Neuronal stem cell (in vitro differentiated cells): ENCODE results near the gene KCNK5.

Experiments
- DNase-seq: peaks from one replicate; pipeline ENCODE4 v3.0.0-alpha.2; 2013; ENCODE audit warnings: low spot score
- H2AFZ ChIP-seq: one replicate; pipeline ENCODE4 v1.6.1; 2013; ENCODE audit warnings: mild to moderate bottlenecking, low read length, inconsistent platforms
- H2AK5ac ChIP-seq: 2 replicates; pipeline ENCODE4 v1.6.1; 2013; ENCODE audit warnings: low read depth, mild to moderate bottlenecking, inconsistent platforms, low read length, moderate library complexity, mixed read lengths
- H2BK120ac ChIP-seq: 2 replicates; pipeline ENCODE4 v1.6.1; 2013; ENCODE audit warnings: low read depth, mild to moderate bottlenecking, inconsistent platforms, low read length, moderate library complexity, mixed read lengths
- H2BK12ac ChIP-seq: one replicate; pipeline ENCODE4 v1.6.1; 2013; ENCODE audit warnings: low read length, inconsistent platforms
- H2BK15ac ChIP-seq: 2 replicates; pipeline ENCODE4 v1.6.1; 2013; ENCODE audit warnings: mild to moderate bottlenecking, low read length, inconsistent platforms, mixed read lengths
- H2BK5ac ChIP-seq: one replicate; pipeline ENCODE4 v1.6.1; 2013; ENCODE audit warnings: inconsistent platforms, mild to moderate bottlenecking, low read length, moderate library complexity
- H3K14ac ChIP-seq: one replicate; pipeline ENCODE4 v1.6.1; 2013; ENCODE audit warnings: low read length, inconsistent platforms
- H3K18ac ChIP-seq: 2 replicates; pipeline ENCODE4 v1.6.1; 2013; ENCODE audit warnings: low read length, inconsistent platforms
- H3K23ac ChIP-seq: 2 replicates; pipeline ENCODE4 v1.6.1; 2013; ENCODE audit warnings: low read depth, mild to moderate bottlenecking, mixed read lengths, low read length, inconsistent platforms; ENCODE audit not compliant: poor library complexity
- H3K27ac ChIP-seq: replicated peaks from 3 replicates; pipeline ENCODE4 v1.5.1; 2013; ENCODE audit warnings: low read length, inconsistent platforms
- H3K27me3 ChIP-seq, 3 experiments: 2 replicates each; pipeline ENCODE4 v1.6.1; 2013; ENCODE audit warnings: low read length in 3 of 3, mild to moderate bottlenecking in 2 of 3, inconsistent platforms in 1 of 3, low read depth in 1 of 3, mixed read lengths in 1 of 3, moderate library complexity in 1 of 3; ENCODE audit not compliant: control insufficient read depth in 3 of 3, insufficient read depth in 3 of 3
- H3K36me3 ChIP-seq, 2 donors: replicated peaks in 1 of 2; 2 replicates each; pipeline ENCODE4 v1.6.1; 2013; ENCODE audit warnings: low read length in 2 of 2; ENCODE audit not compliant: control insufficient read depth in 2 of 2, insufficient read depth in 2 of 2
- H3K4ac ChIP-seq: 2 replicates; pipeline ENCODE4 v1.6.1; 2013; ENCODE audit warnings: inconsistent platforms, mild to moderate bottlenecking, low read length, moderate library complexity
- H3K4me1 ChIP-seq, 2 donors: 1 replicate in 1 of 2; 2 replicates in 1 of 2; pipeline ENCODE4 v1.6.1; 2013; ENCODE audit warnings: low read length in 2 of 2, low read depth in 1 of 2; ENCODE audit not compliant: control insufficient read depth in 2 of 2, insufficient read depth in 1 of 2
- H3K4me2 ChIP-seq: one replicate; pipeline ENCODE4 v1.6.1; 2013; ENCODE audit warnings: mild to moderate bottlenecking, low read length, inconsistent platforms; ENCODE audit not compliant: insufficient read depth, poor library complexity, severe bottlenecking
- H3K4me3 ChIP-seq, 2 donors: 2 replicates each; pipeline ENCODE4 v1.5.1; 2013; ENCODE audit warnings: low read length in 2 of 2, mild to moderate bottlenecking in 2 of 2, inconsistent platforms in 1 of 2, moderate library complexity in 1 of 2
- H3K79me1 ChIP-seq: one replicate; pipeline ENCODE4 v1.6.1; 2013; ENCODE audit warnings: low read depth, mild to moderate bottlenecking, inconsistent platforms, low read length, moderate library complexity
- H3K9ac ChIP-seq: one replicate; pipeline ENCODE4 v1.6.1; 2013; ENCODE audit warnings: mild to moderate bottlenecking, low read depth, low read length, inconsistent platforms; ENCODE audit not compliant: poor library complexity
- H3K9me3 ChIP-seq, 2 donors: replicated peaks in 1 of 2; 2 replicates each; pipeline versions ENCODE3 to v1.6.1; 2013; ENCODE audit warnings: low read length in 2 of 2, mild to moderate bottlenecking in 2 of 2, inconsistent platforms in 1 of 2, low read depth in 1 of 2, mixed read lengths in 1 of 2, moderate library complexity in 1 of 2; ENCODE audit not compliant: control insufficient read depth in 2 of 2, insufficient read depth in 1 of 2
- H4K8ac ChIP-seq: one replicate; pipeline ENCODE4 v1.6.1; 2013; ENCODE audit warnings: low read depth, mild to moderate bottlenecking, inconsistent platforms, low read length, moderate library complexity
- H4K91ac ChIP-seq: one replicate; pipeline ENCODE4 v1.6.1; 2013; ENCODE audit warnings: low read length, low read depth, mild to moderate bottlenecking, inconsistent platforms; ENCODE audit not compliant: poor library complexity
- WGBS, 2 donors: extraction: QIAGEN DNeasy Blood & Tissue Kit; methylation state at CpG; one replicate each; pipeline ENCODE4 v1.1.7; 2013; ENCODE audit warnings: missing lambda C conversion rate in 2 of 2, mixed read lengths in 1 of 2; ENCODE audit not compliant: insufficient read length in 2 of 2, insufficient replicate concordance in 1 of 2; ENCODE audit errors: extremely low coverage in 2 of 2; 5-methylcytosine and 5-hydroxymethylcytosine counted together

The KCNK5 gene

GRCh38 chr6:39200498-39201020, 28.7 kb downstream of the KCNK5 start:
- Histone ChIP-seq H2AK5ac (peak overlapping the region; percentile 23), H4K8ac (no peak overlapping the region), H2BK120ac (no peak overlapping the region), H3K18ac (peak overlapping the region; percentile 15), H3K36me3 (no peaks in the 10 kb centered on the region), H3K4me3 (no peak overlapping the region), H3K27ac (no peak overlapping the region), H3K4ac (no peak overlapping the region), H2AFZ (no peak overlapping the region), H4K91ac (no peak overlapping the region), H3K9me3 (no peaks in the 10 kb centered on the region), H2BK5ac (no peak overlapping the region), H3K4me2 (no peak overlapping the region), H3K27me3 (peaks cover 0 to 15% (median 0%) of the 10 kb centered on the region in 3 experiments), H3K23ac (no peak overlapping the region), H2BK15ac (no peak overlapping the region), H3K9ac (no peak overlapping the region), H3K79me1 (peaks cover 4% of the 10 kb centered on the region), H3K4me1 (peaks cover 0 to 24% of the 10 kb centered on the region in 2 donors), H2BK12ac (no peak overlapping the region), H3K14ac (no peak overlapping the region)
- WGBS, 2 donors, result no CpG with 5 or more reads among the region's 1 CpG
- no peak for DNase-seq

- no peak overlapping the region for H2AFZ ChIP-seq
- H3K27me3 ChIP-seq, result peaks cover 0 to 15% (median 0%) of the 10 kb centered on the region in 3 experiments
- peak overlapping the region; percentile 41 for H3K18ac ChIP-seq
- no peak overlapping the region for H2BK12ac ChIP-seq
- H3K36me3 ChIP-seq, result peaks cover 0 to 4% of the 10 kb centered on the region in 2 donors
- no peak overlapping the region for H2BK5ac ChIP-seq
- peaks cover 0 to 19% of the 10 kb centered on the region in 2 donors for H3K4me1 ChIP-seq
- peak overlapping the region; percentile 6 for H3K14ac ChIP-seq
- no peak overlapping the region for H2AK5ac ChIP-seq
- no peak overlapping the region for H3K9ac ChIP-seq
- H3K4me2 ChIP-seq, result no peak overlapping the region
- H2BK120ac ChIP-seq, result no peak overlapping the region
- peaks cover 2% of the 10 kb centered on the region for H3K79me1 ChIP-seq
- WGBS, 2 donors, result no CpG with 5 or more reads among the region's 10 CpGs
- H4K8ac ChIP-seq, result no peak overlapping the region
- no peak overlapping the region for H4K91ac ChIP-seq
- no peak overlapping the region for H3K27ac ChIP-seq
- no peak overlapping the region for H2BK15ac ChIP-seq
- no peak overlapping the region for H3K23ac ChIP-seq
- H3K4ac ChIP-seq, result no peak overlapping the region
- no peak overlapping the region for H3K4me3 ChIP-seq
- DNase-seq, result no peak
- peaks cover 0 to under 1% of the 10 kb centered on the region in 2 donors for H3K9me3 ChIP-seq
Measured at GRCh38 chr6:39199976-39200375, 29.3 kb downstream of the KCNK5 start.

GRCh38 chr6:39199231-39199940, 29.9 kb downstream of the KCNK5 start:
- Histone ChIP-seq H3K4me3 (no peak overlapping the region), H2BK12ac (no peak overlapping the region), H2BK120ac (no peak overlapping the region), H3K27me3 (peaks cover 0 to 15% (median 0%) of the 10 kb centered on the region in 3 experiments), H2AK5ac (no peak overlapping the region), H3K4me2 (no peak overlapping the region), H3K27ac (no peak overlapping the region), H3K23ac (no peak overlapping the region), H2AFZ (no peak overlapping the region), H3K18ac (peak overlapping the region; percentile 73), H4K8ac (no peak overlapping the region), H2BK5ac (no peak overlapping the region), H3K9me3 (peaks cover 0 to 2% of the 10 kb centered on the region in 2 donors), H3K9ac (no peak overlapping the region), H3K36me3 (peaks cover 0 to 7% of the 10 kb centered on the region in 2 donors), H3K4me1 (peaks cover 0 to 14% of the 10 kb centered on the region in 2 donors), H3K79me1 (peaks cover 2% of the 10 kb centered on the region), H3K14ac (peak overlapping the region; percentile 6), H3K4ac (no peak overlapping the region), H2BK15ac (no peak overlapping the region), H4K91ac (no peak overlapping the region)
- no peak for DNase-seq
- no CpG with 5 or more reads among the region's 7 CpGs for WGBS, 2 donors

GRCh38 chr6:39198528-39198927, 30.7 kb downstream of the KCNK5 start:
- no peak for DNase-seq
- Histone ChIP-seq H2BK12ac (no peak overlapping the region), H2BK120ac (no peak overlapping the region), H2BK5ac (no peak overlapping the region), H3K4me2 (no peak overlapping the region), H4K8ac (no peak overlapping the region), H2BK15ac (no peak overlapping the region), H3K18ac (no peak overlapping the region), H4K91ac (no peak overlapping the region), H3K9ac (no peak overlapping the region), H3K9me3 (peaks cover 0 to 2% of the 10 kb centered on the region in 2 donors), H3K27me3 (peaks cover 0 to 9% (median 0%) of the 10 kb centered on the region in 3 experiments), H3K14ac (no peak overlapping the region), H2AFZ (no peak overlapping the region), H2AK5ac (no peak overlapping the region), H3K4me1 (peaks cover 3 to 12% of the 10 kb centered on the region in 2 donors), H3K27ac (no peak overlapping the region), H3K23ac (no peak overlapping the region), H3K4me3 (no peak overlapping the region), H3K36me3 (peaks cover 0 to 10% of the 10 kb centered on the region in 2 donors), H3K4ac (no peak overlapping the region), H3K79me1 (peaks cover 2% of the 10 kb centered on the region)
